NCI-H146 treated with DMSO at 0.1 percent for 48 hours (cell line): ENCODE measurements around the gene KRTAP5-10.
"Not testable (repeated sequence)": the region's sequence is repeated elsewhere in the genome, so short reads cannot be mapped to it uniquely, and the experiment has no call there.

Experiments used
- DNase-seq: peaks from one replicate; lab custom pipeline; 2025; ENCODE audit not compliant: unreplicated experiment; lab: John Stamatoyannopoulos, UW

The KRTAP5-10 gene

GRCh38 chr11:71607520-71608216 is 42.3 kb downstream of the KRTAP5-10 start:
- not testable (repeated sequence) for DNase-seq

- not testable (repeated sequence) for DNase-seq
Observed at GRCh38 chr11:71608272-71608671, 42.9 kb downstream of the KRTAP5-10 start.

- DNase-seq = not testable (repeated sequence)
Observed at GRCh38 chr11:71611218-71611910, 46.0 kb downstream of the KRTAP5-10 start.

GRCh38 chr11:71613931-71614330 is 48.6 kb downstream of the KRTAP5-10 start:
- not testable (repeated sequence) for DNase-seq

GRCh38 chr11:71614366-71614917 is 49.1 kb downstream of the KRTAP5-10 start:
- not testable (repeated sequence) for DNase-seq

GRCh38 chr11:71615003-71615402 is 49.6 kb downstream of the KRTAP5-10 start:
- not testable (repeated sequence) for DNase-seq
